ENCODE results near the gene FFAR2. TPM values are rescaled to one million over a fixed set of nuclear protein-coding genes. Genes with fewer than 3 reads are reported as not detected.

Gene FFAR2
- total RNA-seq, 1 donor from 2014 or later: 0.17 TPM

DNA sequence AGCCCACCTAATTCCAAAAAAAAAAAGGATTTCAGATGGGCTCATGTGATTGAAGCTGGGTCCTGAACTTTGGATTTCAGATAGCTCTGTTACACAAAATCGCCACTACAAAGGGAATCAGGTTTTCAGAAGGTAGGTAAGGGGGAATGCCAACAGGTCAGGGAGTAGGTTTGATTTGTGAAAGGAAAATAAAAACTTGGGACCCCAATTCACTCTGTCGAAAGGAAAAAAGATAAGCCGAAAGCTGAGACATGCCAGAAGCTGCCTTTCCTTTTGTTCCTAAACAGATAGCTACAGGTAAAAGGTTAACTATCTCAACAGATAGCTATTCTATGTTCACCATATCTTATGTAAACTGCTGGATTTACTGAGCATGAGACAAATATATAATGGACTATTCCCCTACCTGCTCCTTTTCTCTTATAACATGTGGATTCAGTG lies 38.2 kb downstream of the FFAR2 start:
- no peak for DNase-seq (ENCODE audit: low spot score)

DNA sequence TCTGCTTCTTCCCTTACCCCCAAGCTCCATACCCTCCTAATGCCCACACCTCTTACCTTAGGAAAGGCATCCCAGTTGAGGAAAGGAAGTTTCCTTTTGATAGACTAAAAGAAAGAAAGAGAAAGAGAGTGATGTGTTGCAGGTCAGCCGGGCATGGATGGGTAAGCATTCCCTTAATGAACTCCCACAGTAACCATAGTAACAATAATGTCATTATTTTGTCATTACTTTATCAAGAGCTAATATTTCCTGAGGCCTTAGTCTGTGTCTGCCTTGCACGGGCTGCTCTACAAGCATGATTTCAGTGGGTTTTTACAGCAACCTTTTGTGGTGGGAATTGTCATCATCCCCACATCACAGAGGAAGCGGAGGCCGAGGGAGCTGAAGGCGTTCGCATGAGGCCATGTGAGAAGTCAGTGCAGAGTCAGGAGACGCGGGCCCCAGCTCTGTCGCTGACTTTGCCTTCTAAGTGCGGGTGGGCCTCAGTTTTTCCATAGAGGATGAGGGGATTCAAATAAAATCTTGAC lies 39.7 kb downstream of the FFAR2 start:
- DNase-seq (ENCODE audit: low spot score): no peak

DNA sequence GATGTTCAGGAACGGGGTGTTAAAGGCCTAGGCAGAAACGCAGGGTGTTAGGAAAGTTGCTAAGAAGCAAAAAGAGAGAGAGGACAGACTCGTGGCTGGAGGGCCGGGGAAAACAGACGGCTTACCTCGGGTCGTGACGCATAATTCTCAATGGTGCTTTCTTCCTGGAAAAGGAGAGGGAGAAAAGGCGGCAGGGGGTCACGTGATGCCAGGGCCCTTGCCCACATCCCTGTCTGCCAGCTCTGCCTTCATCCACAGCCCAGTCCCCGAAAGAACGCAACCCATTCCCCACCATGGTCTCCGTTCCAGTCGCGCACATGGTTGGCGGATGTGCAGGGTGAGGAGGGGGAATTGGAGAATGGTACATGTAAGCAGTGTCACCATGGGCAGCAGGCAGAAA lies 40.6 kb downstream of the FFAR2 start:
- no peak for DNase-seq (ENCODE audit: low spot score)

DNA sequence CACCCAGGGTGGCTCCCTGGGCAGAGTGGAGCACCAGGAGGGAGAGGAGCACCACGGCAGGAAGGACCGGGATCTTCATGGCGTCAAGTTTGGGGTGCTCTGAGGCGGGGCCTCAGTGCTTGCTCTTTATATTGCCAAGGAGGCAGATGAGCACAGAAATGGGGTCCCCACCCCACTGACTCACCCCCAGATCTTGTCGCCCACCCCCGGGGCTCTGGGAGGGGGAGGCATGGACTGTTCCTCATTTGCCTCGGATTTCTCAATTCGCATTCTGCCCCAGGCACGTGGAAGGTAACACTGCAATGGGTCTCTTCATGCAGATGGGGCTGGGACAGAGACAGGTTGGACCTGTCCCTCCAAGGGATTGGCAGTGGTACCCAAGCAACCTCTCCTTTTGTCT lies 42.3 kb downstream of the FFAR2 start, which contains the start of gene KRTDAP:
KRTDAP (minus strand) TSS at position 101 of the 400 bp plus-strand sequence; CDS start at position 79, 22 bp downstream.
- DNase-seq (ENCODE audit: low spot score): no peak

DNA sequence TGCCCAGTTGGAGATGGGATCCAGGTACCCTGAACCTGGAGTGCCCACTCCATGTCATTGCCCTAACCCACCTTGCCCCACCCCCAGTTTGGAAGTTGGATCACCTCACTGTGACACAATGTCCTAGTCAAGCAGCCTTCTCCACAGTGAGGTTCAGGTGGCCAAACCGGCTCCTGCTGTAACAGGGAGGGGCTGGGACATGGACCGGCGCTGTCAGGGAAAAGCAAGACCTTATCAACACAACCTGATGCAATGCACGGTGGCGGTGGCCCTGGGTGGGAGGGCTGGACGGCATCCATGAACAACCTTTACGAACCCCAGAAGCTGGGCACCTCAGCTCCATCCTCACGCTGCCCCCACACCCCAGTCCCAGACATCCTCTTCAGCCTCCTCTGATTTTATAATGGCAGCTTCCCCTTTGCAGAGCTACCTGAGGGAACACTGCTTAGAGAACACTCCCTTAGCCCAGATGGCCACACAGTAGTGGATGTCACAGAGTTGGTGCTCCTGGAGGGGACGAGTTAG lies 43.8 kb downstream of the FFAR2 start:
- DNase-seq (ENCODE audit: low spot score): no peak

DNA sequence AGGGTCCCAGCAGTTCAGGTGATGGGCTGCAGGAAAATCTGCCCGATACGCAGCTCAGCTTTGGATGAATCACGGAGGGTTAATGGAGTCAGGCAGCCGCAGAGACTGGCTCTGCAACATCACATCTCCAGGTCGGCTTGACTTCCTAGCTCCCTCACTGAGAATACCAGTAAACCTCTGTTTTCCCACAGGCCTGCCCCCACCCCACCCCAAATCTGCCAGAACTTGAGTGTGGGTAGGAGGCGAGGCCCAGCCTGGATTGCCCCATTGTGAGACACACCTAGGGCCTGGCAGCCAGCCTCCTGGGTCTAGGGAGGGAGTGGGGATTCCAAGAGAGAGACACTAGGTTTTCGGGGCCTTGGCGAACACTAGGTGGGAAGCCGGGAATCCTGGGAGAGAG lies 45.9 kb downstream of the FFAR2 start:
- DNase-seq (ENCODE audit: low spot score): no peak

DNA sequence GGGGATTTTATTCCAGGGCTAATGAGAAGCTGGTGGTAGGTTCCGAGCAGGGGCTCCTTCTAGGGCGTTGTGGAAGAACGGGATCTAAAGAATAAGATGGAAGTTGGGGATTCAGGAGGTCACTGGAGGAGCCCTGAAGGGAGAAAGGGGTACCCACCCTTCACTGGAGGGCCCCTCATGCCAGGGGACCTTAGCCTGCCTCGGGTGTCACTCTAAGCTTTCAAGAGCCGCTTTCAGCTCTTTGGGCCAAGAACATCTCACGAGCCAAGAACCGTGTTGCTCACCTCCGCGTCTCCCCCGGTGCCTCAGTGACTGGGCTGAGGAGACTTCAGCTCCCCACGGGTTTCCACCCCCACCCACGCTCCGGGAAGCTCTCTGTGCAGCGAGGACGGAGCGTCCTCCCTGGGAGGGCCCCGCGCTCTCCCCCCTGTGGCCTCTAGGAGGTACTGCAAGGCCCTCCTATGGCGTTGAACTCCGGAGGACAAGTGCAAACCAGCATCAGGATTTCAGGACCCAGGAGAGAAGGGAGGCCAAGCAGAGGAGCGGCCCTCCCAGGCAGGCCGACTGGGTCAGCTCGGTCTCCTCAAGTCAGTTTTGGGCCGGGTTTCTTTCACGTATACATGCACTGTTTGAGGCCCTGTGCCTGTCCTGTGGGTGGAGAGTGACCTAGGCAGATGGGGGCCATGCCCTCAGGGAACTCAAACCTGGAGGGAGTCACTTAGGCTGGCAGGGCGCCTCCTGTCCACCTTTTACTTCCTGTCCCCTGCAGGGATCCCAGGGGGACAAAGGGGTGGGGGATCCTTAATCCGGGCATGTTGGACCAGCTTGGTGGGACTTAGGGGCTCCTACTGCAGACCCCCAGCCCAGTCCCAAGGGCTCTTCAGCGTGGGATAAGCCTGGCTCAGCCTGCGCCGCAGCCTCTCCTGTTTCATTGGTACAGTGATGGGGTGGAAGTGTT lies 47.3 kb downstream of the FFAR2 start:
- DNase-seq (ENCODE audit: low spot score): peak; percentile 28

DNA sequence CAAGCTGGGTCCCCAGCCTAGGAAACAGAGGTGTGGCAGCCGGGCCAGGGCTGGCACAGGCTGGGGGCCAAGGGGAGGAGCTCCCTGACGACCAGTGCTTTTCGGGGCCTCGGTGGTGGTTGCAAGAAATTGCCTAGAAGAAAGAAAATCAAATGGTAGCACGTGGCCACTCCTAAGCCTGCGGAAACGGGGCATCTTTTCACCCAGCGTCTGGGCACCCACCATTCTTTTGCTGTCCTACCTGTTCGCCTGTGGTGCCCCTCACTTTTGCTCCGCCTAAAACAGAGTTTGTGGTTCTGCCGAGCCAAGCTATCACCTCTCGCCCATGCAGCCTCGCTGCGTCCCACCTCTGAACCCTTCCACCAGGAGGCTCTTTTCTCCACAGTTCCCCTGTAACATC lies 49.3 kb downstream of the FFAR2 start:
- no peak for DNase-seq (ENCODE audit: low spot score)

DNA sequence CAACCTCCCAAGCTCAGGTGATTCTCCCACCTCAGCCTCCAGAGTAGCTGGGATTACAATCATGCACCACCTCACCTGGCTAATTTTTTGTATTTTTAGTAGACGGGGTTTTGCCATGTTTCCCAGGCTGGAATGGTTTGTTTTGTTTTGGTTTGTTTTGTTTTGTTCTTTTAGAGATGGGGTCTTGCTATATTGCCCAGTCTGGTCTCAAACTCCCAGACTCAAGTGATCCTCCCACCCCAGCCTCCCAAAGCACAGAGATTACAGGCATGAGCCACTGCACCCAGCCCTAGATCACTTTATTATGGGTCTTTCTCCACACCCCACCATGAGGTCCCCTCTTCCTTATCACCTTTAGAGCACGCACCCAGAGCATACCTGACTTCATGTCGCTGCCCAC lies 50.2 kb downstream of the FFAR2 start:
- no peak for DNase-seq (ENCODE audit: low spot score)

DNA sequence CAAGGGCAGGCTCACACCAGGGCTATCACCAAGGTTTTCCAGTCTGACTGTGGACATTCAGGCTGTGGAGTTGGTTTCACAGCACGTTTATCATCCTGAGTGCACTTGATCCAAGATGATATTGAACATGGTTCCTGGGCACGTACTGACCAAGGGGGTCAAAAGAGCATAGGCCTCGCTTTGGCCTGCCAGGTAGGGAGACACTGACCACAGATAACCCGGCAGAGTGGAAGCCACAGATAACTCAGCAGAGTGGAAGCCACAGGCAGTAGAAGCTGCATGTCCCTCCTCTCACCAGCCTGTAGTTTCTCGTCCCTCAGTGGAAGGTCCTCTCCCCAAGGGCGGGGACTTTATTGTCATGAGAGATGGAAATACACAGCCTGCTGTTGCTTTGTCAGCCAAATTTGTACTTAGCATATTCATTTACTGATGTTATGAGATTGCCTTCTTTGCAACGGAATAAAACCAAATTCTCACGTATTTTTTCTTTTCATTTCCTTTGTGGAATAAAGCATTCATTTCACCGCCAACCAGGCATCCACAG lies 51.0 kb downstream of the FFAR2 start:
- DNase-seq (ENCODE audit: low spot score): no peak

DNA sequence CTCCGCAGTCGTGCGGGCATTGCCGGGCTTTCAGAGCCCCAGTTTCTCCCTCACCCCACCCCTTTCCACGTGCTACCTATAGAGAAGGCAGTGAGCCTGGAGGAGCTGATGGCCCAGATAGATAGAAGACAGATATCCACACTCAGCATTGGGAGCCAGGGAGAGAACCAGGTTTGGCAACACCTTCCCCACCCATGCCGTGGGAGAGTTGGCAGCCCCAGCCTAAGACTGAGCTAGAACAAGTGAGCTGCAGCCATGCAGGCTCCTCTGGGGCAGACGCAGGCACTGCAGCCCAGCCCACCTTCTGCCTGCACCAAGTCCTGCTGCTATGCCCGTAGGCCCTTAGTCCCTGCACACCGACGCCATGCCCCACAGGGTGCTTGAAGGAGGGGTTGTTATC lies 52.6 kb downstream of the FFAR2 start:
- DNase-seq (ENCODE audit: low spot score): no peak

Other genes with a start within 250 kb of the FFAR2 start
- gene FAM187B, start 219.5 kb upstream of the FFAR2 start, total RNA-seq: not detected
- gene LSR, start 199.3 kb upstream of the FFAR2 start, total RNA-seq: 229 TPM
- 174 TPM for gene USF2, start 179.3 kb upstream of the FFAR2 start, total RNA-seq
- 1.2 TPM for gene HAMP, start 165.7 kb upstream of the FFAR2 start, total RNA-seq
- not detected for gene MAG, start 156.1 kb upstream of the FFAR2 start, total RNA-seq
- gene CD22, start 119.1 kb upstream of the FFAR2 start, total RNA-seq: 4.2 TPM
- not detected for gene FFAR1, start 100.4 kb upstream of the FFAR2 start, total RNA-seq
- 0.29 TPM for gene FFAR3, start 89.8 kb upstream of the FFAR2 start, total RNA-seq
- not detected for gene GPR42, start 77.2 kb upstream of the FFAR2 start, total RNA-seq
- gene KRTDAP, start 42.2 kb downstream of the FFAR2 start, total RNA-seq: not detected
- 1.8 TPM for gene DMKN, start 65.4 kb downstream of the FFAR2 start, total RNA-seq
- gene SBSN, start 80.1 kb downstream of the FFAR2 start, total RNA-seq: not detected
- gene GAPDHS, start 85.2 kb downstream of the FFAR2 start, total RNA-seq: not detected
- gene TMEM147, start 97.4 kb downstream of the FFAR2 start, total RNA-seq: 87.6 TPM
- not detected for gene ATP4A, start 115.4 kb downstream of the FFAR2 start, total RNA-seq
- not detected for gene PMIS2, start 137.9 kb downstream of the FFAR2 start, total RNA-seq
- 10.7 TPM for gene HAUS5, start 164.5 kb downstream of the FFAR2 start, total RNA-seq
- gene RBM42, start 180.8 kb downstream of the FFAR2 start, total RNA-seq: 78.3 TPM
- gene ETV2, start 193.5 kb downstream of the FFAR2 start, total RNA-seq: 2.5 TPM
- gene COX6B1, start 200.1 kb downstream of the FFAR2 start, total RNA-seq: 459 TPM
- 0.89 TPM for gene UPK1A, start 218.3 kb downstream of the FFAR2 start, total RNA-seq